HepG2 (cell line): ENCODE results near the gene WEE1. TPM values are rescaled to one million over a fixed set of nuclear protein-coding genes. Genes with fewer than 3 reads are reported as not detected.

Source experiments
- BRCA1 ChIP-seq: sonication (generic); formaldehyde crosslinking; IDR thresholded peaks from 2 replicates; pipeline ENCODE4 v1.4.0; 2020; ENCODE audit warnings: missing genetic modification reagents
- CBX5 ChIP-seq: sonication (generic); formaldehyde crosslinking; IDR thresholded peaks from 2 replicates; pipeline ENCODE4 v1.4.0; 2020; ENCODE audit warnings: missing genetic modification reagents, borderline replicate concordance
- CHD4 ChIP-seq: fragments of 200-600 bp; sonication (generic); IDR thresholded peaks from 2 replicates; pipeline ENCODE4 v1.7.0; 2017; ENCODE audit warnings: mild to moderate bottlenecking, low read length, borderline replicate concordance
- CREM ChIP-seq, 2 experiments: sonication (generic) in 1 of 2; formaldehyde crosslinking in 1 of 2; IDR thresholded peaks; 2 replicates each; pipeline versions ENCODE4 v1.4.0 to v1.6.1; 2016 to 2020; ENCODE audit warnings: antibody characterized with exemption in 1 of 2, mild to moderate bottlenecking in 1 of 2, missing genetic modification reagents in 1 of 2
- GATA4 ChIP-seq: sonication (generic); IDR thresholded peaks from 2 replicates; pipeline ENCODE4 v1.6.1; 2016; ENCODE audit warnings: antibody characterized with exemption, low read depth, borderline replicate concordance
- GPN1 ChIP-seq: sonication (generic); formaldehyde crosslinking; IDR thresholded peaks from 2 replicates; pipeline ENCODE4 v1.5.1; 2020; ENCODE audit warnings: missing genetic modification reagents, borderline replicate concordance
- HMGXB4 ChIP-seq, 2 experiments: sonication (generic) in 1 of 2; formaldehyde crosslinking in 1 of 2; IDR thresholded peaks; 2 replicates each; pipeline versions ENCODE4 v1.4.0 to v1.6.1; 2018 to 2020; ENCODE audit warnings: missing genetic modification reagents in 2 of 2, borderline replicate concordance in 1 of 2, low read depth in 1 of 2, mild to moderate bottlenecking in 1 of 2, missing biosample characterization in 1 of 2
- PPARG ChIP-seq: conservative IDR thresholded peaks from 2 replicates; pipeline ENCODE4 v1.6.1; 2016; ENCODE audit warnings: missing biosample characterization, missing genetic modification reagents
- PRMT3 ChIP-seq: sonication (generic); formaldehyde crosslinking; IDR thresholded peaks from 2 replicates; pipeline ENCODE4 v1.8.1; 2022; ENCODE audit warnings: low read depth, mild to moderate bottlenecking, moderate library complexity, missing genetic modification reagents, borderline replicate concordance
- TAF1 ChIP-seq: sonication (generic); formaldehyde crosslinking; IDR thresholded peaks from 2 replicates; pipeline ENCODE4 v1.4.0; 2020; ENCODE audit warnings: missing genetic modification reagents
- ZMAT3 ChIP-seq: sonication (generic); formaldehyde crosslinking; conservative IDR thresholded peaks from 2 replicates; pipeline ENCODE4 v1.7.0; 2021; ENCODE audit warnings: missing genetic modification reagents
- ZNF17 ChIP-seq: sonication (generic); formaldehyde crosslinking; IDR thresholded peaks from 2 replicates; pipeline ENCODE4 v1.5.0; 2020; ENCODE audit warnings: mild to moderate bottlenecking, missing genetic modification reagents
- ZNF546 ChIP-seq: sonication (generic); formaldehyde crosslinking; conservative IDR thresholded peaks from 2 replicates; pipeline ENCODE4 v1.8.1; 2023; ENCODE audit warnings: mild to moderate bottlenecking, missing genetic modification reagents
- ZSCAN20 ChIP-seq: sonication (generic); formaldehyde crosslinking; IDR thresholded peaks from 2 replicates; pipeline ENCODE4 v1.4.0; 2020; ENCODE audit warnings: missing genetic modification reagents, mild to moderate bottlenecking, borderline replicate concordance
- polyA plus RNA-seq, 8 experiments: library from polyadenylated mRNA; depleted of rRNA in 3 of 8; stranded (reverse) in 7 of 8; unstranded in 1 of 8; fragments of >200 nt; fragmentation: Illumina TruSeq in 4 of 8; extraction: Trizol in 4 of 8; gene quantifications; 2 replicates each; pipeline versions ENCODE4 v1.2.1 to v1.2.3, GENCODE V29; 2011 to 2016; ENCODE audit warnings: low read depth in 4 of 8, missing spikeins in 1 of 8, mixed read lengths in 1 of 8; ENCODE audit not compliant: insufficient read depth in 1 of 8
- total RNA-seq, 5 experiments: library from RNA; depleted of rRNA; stranded (reverse); fragments of >200 nt; fragmentation: Illumina TruSeq; extraction: Trizol; gene quantifications; 2 replicates each; pipeline ENCODE4 v1.2.3, GENCODE V29; 2016; ENCODE audit warnings: low read depth in 1 of 5
- TF ChIP-seq, protein P1 (sequence below): sonication (generic); formaldehyde crosslinking; IDR thresholded peaks from 2 replicates; pipeline ENCODE4 v1.4.0; 2020; ENCODE audit warnings: missing genetic modification reagents, low read depth, mild to moderate bottlenecking, borderline replicate concordance
- TF ChIP-seq, protein P2 (sequence below): sonication (generic); formaldehyde crosslinking; IDR thresholded peaks from 2 replicates; pipeline ENCODE4 v1.4.0; 2020; ENCODE audit warnings: missing genetic modification reagents, borderline replicate concordance
- TF ChIP-seq, protein P3 (sequence below): sonication (generic); formaldehyde crosslinking; conservative IDR thresholded peaks from 2 replicates; pipeline ENCODE4 v1.4.0; 2020; ENCODE audit warnings: missing genetic modification reagents

Gene WEE1
- total and polyA plus RNA-seq, 2 of the 13 experiments (the other 11 are each of a cell fraction or from before 2014, with no cell fraction given), result 31.4 to 63.7 TPM

DNA sequence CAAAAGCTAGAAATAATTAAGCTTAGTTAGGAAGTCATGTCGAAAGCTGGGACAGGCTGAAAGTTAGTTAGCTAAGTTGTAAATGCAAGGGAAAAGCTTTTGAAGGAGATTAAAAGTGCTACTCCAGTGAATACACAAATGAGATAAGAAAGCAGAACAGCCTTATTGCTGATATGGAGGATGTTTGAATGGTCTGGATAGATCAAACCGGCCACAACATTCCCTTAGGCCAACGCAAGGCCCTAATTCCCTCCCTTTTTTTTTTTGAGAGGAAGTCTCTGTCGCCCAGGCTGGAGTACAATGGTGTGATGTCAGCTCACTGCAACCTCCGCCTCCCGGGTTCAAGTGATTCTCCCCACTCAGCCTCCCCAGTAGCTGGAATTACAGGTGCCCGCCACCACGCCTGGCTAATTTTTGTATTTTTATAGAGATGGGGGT lies 23.3 kb upstream of the WEE1 start (continued):
- TF ChIP-seq HMGXB4 (CRISPR knock-in tag; IDR thresholded peaks at IDR 0.05; ENCODE audit: borderline replicate concordance in 1 of 2, low read depth in 1 of 2) (no peak), ZNF546 (CRISPR knock-in tag) (no peak), PPARG (CRISPR knock-in tag) (no peak), CREM (IDR thresholded peaks at IDR 0.05) (no peak), CREM (CRISPR knock-in tag; IDR thresholded peaks at IDR 0.05) (no peak), TAF1 (no peak), ZSCAN20 (CRISPR knock-in tag) (no peak), CHD4 (no peak), PRMT3 (no peak), BRCA1 (CRISPR knock-in tag) (no peak), ZMAT3 (CRISPR knock-in tag) (no peak), GPN1 (CRISPR knock-in tag) (no peak), CBX5 (no peak), GATA4 (no peak), ZNF17 (CRISPR knock-in tag) (no peak)
- TF ChIP-seq, protein P1, sequence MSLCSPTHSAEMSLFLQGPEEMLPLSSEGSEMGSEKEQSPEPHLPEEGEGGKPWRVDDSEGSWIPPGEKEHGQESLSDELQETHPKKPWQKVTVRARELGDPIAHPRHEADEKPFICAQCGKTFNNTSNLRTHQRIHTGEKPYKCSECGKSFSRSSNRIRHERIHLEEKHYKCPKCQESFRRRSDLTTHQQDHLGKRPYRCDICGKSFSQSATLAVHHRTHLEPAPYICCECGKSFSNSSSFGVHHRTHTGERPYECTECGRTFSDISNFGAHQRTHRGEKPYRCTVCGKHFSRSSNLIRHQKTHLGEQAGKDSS (CRISPR knock-in tag), result no peak
- TF ChIP-seq, protein P2, sequence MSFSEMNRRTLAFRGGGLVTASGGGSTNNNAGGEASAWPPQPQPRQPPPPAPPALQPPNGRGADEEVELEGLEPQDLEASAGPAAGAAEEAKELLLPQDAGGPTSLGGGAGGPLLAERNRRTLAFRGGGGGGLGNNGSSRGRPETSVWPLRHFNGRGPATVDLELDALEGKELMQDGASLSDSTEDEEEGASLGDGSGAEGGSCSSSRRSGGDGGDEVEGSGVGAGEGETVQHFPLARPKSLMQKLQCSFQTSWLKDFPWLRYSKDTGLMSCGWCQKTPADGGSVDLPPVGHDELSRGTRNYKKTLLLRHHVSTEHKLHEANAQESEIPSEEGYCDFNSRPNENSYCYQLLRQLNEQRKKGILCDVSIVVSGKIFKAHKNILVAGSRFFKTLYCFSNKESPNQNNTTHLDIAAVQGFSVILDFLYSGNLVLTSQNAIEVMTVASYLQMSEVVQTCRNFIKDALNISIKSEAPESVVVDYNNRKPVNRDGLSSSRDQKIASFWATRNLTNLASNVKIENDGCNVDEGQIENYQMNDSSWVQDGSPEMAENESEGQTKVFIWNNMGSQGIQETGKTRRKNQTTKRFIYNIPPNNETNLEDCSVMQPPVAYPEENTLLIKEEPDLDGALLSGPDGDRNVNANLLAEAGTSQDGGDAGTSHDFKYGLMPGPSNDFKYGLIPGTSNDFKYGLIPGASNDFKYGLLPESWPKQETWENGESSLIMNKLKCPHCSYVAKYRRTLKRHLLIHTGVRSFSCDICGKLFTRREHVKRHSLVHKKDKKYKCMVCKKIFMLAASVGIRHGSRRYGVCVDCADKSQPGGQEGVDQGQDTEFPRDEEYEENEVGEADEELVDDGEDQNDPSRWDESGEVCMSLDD (CRISPR knock-in tag), result no peak
- TF ChIP-seq, protein P3, sequence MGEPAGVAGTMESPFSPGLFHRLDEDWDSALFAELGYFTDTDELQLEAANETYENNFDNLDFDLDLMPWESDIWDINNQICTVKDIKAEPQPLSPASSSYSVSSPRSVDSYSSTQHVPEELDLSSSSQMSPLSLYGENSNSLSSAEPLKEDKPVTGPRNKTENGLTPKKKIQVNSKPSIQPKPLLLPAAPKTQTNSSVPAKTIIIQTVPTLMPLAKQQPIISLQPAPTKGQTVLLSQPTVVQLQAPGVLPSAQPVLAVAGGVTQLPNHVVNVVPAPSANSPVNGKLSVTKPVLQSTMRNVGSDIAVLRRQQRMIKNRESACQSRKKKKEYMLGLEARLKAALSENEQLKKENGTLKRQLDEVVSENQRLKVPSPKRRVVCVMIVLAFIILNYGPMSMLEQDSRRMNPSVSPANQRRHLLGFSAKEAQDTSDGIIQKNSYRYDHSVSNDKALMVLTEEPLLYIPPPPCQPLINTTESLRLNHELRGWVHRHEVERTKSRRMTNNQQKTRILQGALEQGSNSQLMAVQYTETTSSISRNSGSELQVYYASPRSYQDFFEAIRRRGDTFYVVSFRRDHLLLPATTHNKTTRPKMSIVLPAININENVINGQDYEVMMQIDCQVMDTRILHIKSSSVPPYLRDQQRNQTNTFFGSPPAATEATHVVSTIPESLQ (CRISPR knock-in tag), result no peak
